Glutamatergic neuron (in vitro differentiated cells): ENCODE measurements around the gene NIPBL. TPM values are rescaled to one million over a fixed set of nuclear protein-coding genes. Genes with fewer than 3 reads are reported as not detected.
"Not testable (repeated sequence)": the region's sequence is repeated elsewhere in the genome, so short reads cannot be mapped to it uniquely, and the experiment has no call there.

Experiments used
- DNase-seq: peaks from one replicate; pipeline ENCODE4 v3.0.0; 2022
- H3K27ac Mint-ChIP-seq: one replicate; pipeline ENCODE4 v1.8.0; 2020; ENCODE audit warnings: mild to moderate bottlenecking, mixed read lengths, inconsistent platforms; ENCODE audit not compliant: unreplicated experiment
- H3K27me3 Mint-ChIP-seq: one replicate; pipeline ENCODE4 v1.8.0; 2020; ENCODE audit warnings: mild to moderate bottlenecking, moderate library complexity, mixed read lengths, inconsistent platforms; ENCODE audit not compliant: unreplicated experiment
- H3K36me3 Mint-ChIP-seq: one replicate; pipeline ENCODE4 v1.8.0; 2020; ENCODE audit warnings: mild to moderate bottlenecking, mixed read lengths, inconsistent platforms; ENCODE audit not compliant: unreplicated experiment
- H3K4me1 Mint-ChIP-seq: one replicate; pipeline ENCODE4 v1.8.0; 2020; ENCODE audit warnings: mild to moderate bottlenecking, low read depth, mixed read lengths, inconsistent platforms; ENCODE audit not compliant: unreplicated experiment
- H3K4me3 Mint-ChIP-seq: one replicate; pipeline ENCODE4 v1.8.0; 2020; ENCODE audit warnings: mild to moderate bottlenecking, mixed read lengths, inconsistent platforms; ENCODE audit not compliant: unreplicated experiment
- H3K9me3 Mint-ChIP-seq: one replicate; pipeline ENCODE4 v1.8.0; 2020; ENCODE audit warnings: mild to moderate bottlenecking, moderate library complexity, mixed read lengths, inconsistent platforms; ENCODE audit not compliant: unreplicated experiment
- total RNA-seq: library from RNA; stranded (reverse); fragmentation: NEBNext Ultra II Directional; extraction: Animal tissue kit (Norgen Biotek cat#: 25700); gene quantifications from one replicate; pipeline ENCODE4 v1.2.1, GENCODE V29; 2021; ENCODE audit not compliant: unreplicated experiment
- TF ChIP-seq, protein P1 (sequence below): fragments of 200-600 bp; sonication (generic); IDR thresholded peaks from one replicate; pipeline ENCODE4 v1.5.0; 2021; ENCODE audit not compliant: partially characterized antibody, unreplicated experiment

Gene NIPBL
- total RNA-seq, 1 donor from 2014 or later: 81.1 TPM

DNA sequence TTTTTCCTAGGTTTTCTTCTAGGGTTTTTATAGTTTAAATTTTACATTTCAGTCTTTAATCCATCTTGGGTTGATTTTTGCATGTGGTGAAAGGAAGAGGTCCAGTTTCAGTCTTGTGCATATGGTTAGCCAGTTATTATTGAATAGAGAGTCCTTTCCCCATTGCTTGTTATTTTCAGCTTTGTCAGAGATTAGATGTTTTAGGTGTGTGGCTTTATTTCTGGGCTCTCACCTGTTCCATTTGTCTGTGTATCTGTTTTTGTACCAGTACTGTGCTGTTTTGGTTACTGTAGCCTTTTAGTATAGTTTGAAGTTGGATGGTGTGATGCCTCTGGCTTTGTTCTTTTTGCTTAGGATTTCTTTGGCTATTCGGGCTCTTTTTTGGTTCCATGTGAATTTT, 25.8 kb downstream of the NIPBL start:
- TF ChIP-seq, protein P1, sequence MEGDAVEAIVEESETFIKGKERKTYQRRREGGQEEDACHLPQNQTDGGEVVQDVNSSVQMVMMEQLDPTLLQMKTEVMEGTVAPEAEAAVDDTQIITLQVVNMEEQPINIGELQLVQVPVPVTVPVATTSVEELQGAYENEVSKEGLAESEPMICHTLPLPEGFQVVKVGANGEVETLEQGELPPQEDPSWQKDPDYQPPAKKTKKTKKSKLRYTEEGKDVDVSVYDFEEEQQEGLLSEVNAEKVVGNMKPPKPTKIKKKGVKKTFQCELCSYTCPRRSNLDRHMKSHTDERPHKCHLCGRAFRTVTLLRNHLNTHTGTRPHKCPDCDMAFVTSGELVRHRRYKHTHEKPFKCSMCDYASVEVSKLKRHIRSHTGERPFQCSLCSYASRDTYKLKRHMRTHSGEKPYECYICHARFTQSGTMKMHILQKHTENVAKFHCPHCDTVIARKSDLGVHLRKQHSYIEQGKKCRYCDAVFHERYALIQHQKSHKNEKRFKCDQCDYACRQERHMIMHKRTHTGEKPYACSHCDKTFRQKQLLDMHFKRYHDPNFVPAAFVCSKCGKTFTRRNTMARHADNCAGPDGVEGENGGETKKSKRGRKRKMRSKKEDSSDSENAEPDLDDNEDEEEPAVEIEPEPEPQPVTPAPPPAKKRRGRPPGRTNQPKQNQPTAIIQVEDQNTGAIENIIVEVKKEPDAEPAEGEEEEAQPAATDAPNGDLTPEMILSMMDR: no peak
- no peak for DNase-seq
- peaks cover 8% of the 10 kb centered on the region for H3K4me1 Mint-ChIP-seq
- H3K36me3 Mint-ChIP-seq: peaks cover 13% of the 10 kb centered on the region
- H3K9me3 Mint-ChIP-seq: peaks cover 6% of the 10 kb centered on the region
- H3K4me3 Mint-ChIP-seq: no peak overlapping the region
- peaks cover 5% of the 10 kb centered on the region for H3K27me3 Mint-ChIP-seq
- H3K27ac Mint-ChIP-seq: peak overlapping the region; percentile 62

DNA sequence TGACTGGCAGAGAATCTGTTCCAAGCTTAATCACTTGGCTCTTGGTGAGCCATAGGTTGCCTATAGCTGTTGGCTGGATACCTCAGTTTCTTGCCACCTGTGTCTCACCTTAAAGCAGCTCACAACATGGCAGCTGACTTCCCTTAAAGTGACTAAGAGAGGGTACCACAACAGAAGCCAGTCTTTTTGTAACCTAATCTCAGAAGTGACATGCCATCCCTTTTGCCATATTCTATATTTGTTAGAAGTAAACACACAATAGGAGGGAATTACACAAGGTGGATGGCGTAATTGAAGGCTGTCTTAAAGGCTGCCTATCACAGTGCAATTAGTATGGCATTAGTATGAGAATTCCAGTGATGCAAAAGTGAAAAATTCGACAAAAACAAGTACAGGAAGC, 28.1 kb downstream of the NIPBL start:
- Mint-ChIP-seq H3K36me3 (peaks cover 13% of the 10 kb centered on the region), H3K27ac (no peak overlapping the region), H3K4me3 (no peak overlapping the region), H3K4me1 (peaks cover 8% of the 10 kb centered on the region), H3K9me3 (peaks cover 6% of the 10 kb centered on the region), H3K27me3 (peaks cover 5% of the 10 kb centered on the region)
- no peak for DNase-seq
- TF ChIP-seq, protein P1: no peak

DNA sequence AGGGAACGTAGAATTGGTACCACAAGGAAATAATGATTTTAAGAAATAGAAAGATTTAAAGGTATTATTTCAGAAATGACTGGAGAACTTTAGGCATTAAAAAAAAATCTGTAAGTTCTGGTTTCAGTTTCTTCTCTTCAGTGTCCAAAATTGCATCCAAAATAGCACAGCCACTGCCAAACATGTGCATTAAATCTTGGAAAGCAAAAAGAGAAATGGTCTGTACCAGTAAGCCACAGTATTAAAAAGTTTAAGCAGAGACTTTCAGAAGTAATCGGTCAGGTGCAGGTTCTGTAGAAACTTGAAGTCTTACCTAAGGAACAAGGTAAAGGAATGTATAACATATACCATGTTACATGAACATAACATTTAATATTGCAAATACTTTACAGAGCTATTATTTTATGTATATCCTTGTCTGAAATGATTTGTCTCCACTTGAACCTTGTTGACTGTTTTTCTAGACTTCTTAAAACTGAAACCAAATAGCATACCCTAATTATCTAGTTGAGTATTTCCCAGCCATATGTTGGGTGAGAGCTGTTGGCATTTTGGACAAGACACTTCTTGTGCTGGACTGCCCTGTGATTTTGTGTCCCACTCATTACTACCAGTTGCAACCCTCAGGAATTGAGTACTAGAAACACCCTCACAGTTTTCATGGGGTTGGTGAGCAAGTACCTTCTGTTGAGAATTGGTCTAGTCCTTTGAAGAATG, 32.1 kb downstream of the NIPBL start:
- no peaks in the 10 kb centered on the region for H3K36me3 Mint-ChIP-seq
- H3K27me3 Mint-ChIP-seq: no peaks in the 10 kb centered on the region
- H3K4me1 Mint-ChIP-seq: peaks cover 6% of the 10 kb centered on the region
- no peaks in the 10 kb centered on the region for H3K9me3 Mint-ChIP-seq
- no peak for DNase-seq
- H3K4me3 Mint-ChIP-seq: no peak overlapping the region
- TF ChIP-seq, protein P1: no peak
- no peak overlapping the region for H3K27ac Mint-ChIP-seq

DNA sequence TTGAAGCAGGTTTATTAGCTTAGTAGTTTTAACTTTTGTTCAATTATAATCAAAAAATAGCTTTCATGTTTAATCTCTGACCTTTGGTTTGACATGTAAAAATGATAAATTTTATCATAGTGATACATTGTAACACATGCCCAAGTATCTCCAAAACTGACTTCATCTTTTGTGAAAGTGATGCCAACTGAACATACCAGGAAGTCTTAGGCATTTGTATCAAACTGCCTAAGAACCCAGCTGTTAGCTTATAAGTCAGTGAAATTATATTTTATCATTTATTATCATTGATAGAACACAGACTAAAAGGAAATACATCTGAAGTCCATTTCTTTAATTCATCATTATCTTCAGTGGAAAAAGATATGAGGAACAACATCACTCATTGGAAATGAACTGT, 39.1 kb downstream of the NIPBL start:
- Mint-ChIP-seq H3K9me3 (peaks cover 2% of the 10 kb centered on the region), H3K27me3 (peaks cover 2% of the 10 kb centered on the region), H3K36me3 (peaks cover 4% of the 10 kb centered on the region), H3K4me3 (no peak overlapping the region), H3K4me1 (no peaks in the 10 kb centered on the region), H3K27ac (no peak overlapping the region)
- TF ChIP-seq, protein P1: no peak
- DNase-seq: no peak

DNA sequence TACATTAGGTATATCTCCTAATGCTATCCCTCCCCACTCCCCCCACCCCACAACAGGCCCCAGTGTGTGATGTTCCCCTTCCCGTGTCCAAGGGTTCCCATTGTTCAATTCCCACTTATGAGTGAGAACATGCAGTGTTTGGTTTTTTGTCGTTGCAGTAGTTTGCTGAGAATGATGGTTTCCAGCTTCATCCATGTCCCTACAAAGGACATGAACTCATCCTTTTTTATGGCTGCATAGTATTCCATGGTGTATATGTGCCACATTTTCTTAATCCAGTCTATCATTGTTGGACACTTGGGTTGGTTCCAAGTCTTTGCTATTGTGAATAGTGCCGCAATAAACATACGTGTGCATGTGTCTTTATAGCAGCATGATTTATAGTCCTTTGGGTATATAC, 40.0 kb downstream of the NIPBL start:
- H3K27ac Mint-ChIP-seq, H3K4me1 Mint-ChIP-seq, H3K9me3 Mint-ChIP-seq, DNase-seq, H3K27me3 Mint-ChIP-seq, H3K36me3 Mint-ChIP-seq, H3K4me3 Mint-ChIP-seq: not testable (repeated sequence)

DNA sequence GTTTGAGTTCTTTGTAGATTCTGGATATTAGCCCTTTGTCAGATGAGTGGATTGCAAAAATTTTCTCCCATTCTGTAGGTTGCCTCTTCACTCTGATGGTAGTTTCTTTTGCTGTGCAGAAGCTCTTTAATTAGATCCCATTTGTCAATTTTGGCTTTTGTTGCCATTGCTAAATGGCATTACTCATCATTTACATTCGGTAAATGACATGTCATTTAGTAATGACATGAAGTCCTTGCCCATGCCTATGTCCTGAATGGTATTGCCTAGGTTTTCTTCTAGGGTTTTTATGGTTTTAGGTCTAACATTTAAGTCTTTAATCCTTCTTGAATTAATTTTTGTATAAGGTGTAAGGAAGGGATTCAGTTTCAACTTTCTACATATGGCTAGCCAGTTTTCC, 40.8 kb downstream of the NIPBL start:
- not testable (repeated sequence) for H3K4me1 Mint-ChIP-seq, H3K27ac Mint-ChIP-seq, H3K9me3 Mint-ChIP-seq, H3K36me3 Mint-ChIP-seq, H3K4me3 Mint-ChIP-seq, DNase-seq, H3K27me3 Mint-ChIP-seq
